SK-N-SH (cell line): Measurements from ENCODE around the gene STX7. TPM values are rescaled to one million over a fixed set of nuclear protein-coding genes. Genes with fewer than 3 reads are reported as not detected.

Experiments used
- CTCF ChIA-PET: fragments of 300-600, 350-600 bp; formaldehyde crosslinking; extraction: SDS; loops from one replicate; lab custom pipeline; 2021; lab: Yijun Ruan, JAX
- POLR2A ChIA-PET: fragments of 350-600 bp; sonication (Branson Sonifier 250); formaldehyde crosslinking; extraction: SDS; loops from one replicate; lab custom pipeline; 2020; ENCODE audit warnings: antibody characterized with exemption, inconsistent platforms; lab: Yijun Ruan, JAX
- DNase-seq: peaks from one replicate; pipeline ENCODE4 v3.0.0; 2012
- H2AFZ ChIP-seq: fragments of 200-600 bp; sonication (generic); 2 replicates; pipeline ENCODE4 v1.8.1; 2016; ENCODE audit warnings: antibody characterized with exemption, mild to moderate bottlenecking, low read depth
- H3F3A ChIP-seq: fragments of 200-600 bp; sonication (generic); replicated peaks from 2 replicates; pipeline ENCODE3; 2016; ENCODE audit warnings: antibody characterized with exemption, mild to moderate bottlenecking; ENCODE audit not compliant: insufficient read depth
- H3K27ac ChIP-seq, 2 experiments: fragments of 200-500 bp in 1 of 2; fragments of 200-600 bp in 1 of 2; sonication (Bioruptor generic) in 1 of 2; sonication (generic), shearing (Covaris generic) in 1 of 2; 2 replicates each; pipeline versions ENCODE4 v1.5.1 to v1.6.1; 2014 to 2016; ENCODE audit warnings: low read depth in 2 of 2, inconsistent platforms in 1 of 2, low read length in 1 of 2, mild to moderate bottlenecking in 1 of 2, mixed read lengths in 1 of 2
- H3K27me3 ChIP-seq: fragments of 200-600 bp; sonication (generic), shearing (Covaris generic); 2 replicates; pipeline ENCODE4 v1.6.1; 2016; ENCODE audit warnings: mixed run types; ENCODE audit not compliant: insufficient read depth
- H3K36me3 ChIP-seq, 2 experiments: fragments of 200-500 bp in 1 of 2; fragments of 200-600 bp in 1 of 2; sonication (Bioruptor generic) in 1 of 2; sonication (generic) in 1 of 2; replicated peaks in 1 of 2; 2 replicates each; pipeline versions ENCODE3 to v1.5.1; 2014 to 2016; ENCODE audit warnings: low read length in 1 of 2, mild to moderate bottlenecking in 1 of 2; ENCODE audit not compliant: insufficient read depth in 2 of 2, control insufficient read depth in 1 of 2
- H3K4me1 ChIP-seq, 2 experiments: fragments of 200-500 bp in 1 of 2; fragments of 200-600 bp in 1 of 2; sonication (Bioruptor generic) in 1 of 2; sonication (generic), shearing (Covaris generic) in 1 of 2; 2 replicates each; pipeline versions ENCODE4 v1.5.1 to v1.6.1; 2014 to 2016; ENCODE audit warnings: low read depth in 1 of 2, low read length in 1 of 2, mixed run types in 1 of 2; ENCODE audit not compliant: insufficient read depth in 2 of 2, control insufficient read depth in 1 of 2
- H3K4me2 ChIP-seq: fragments of 200-600 bp; sonication (generic), shearing (Covaris generic); 2 replicates; pipeline ENCODE4 v1.6.1; 2017; ENCODE audit warnings: mixed run types
- H3K4me3 ChIP-seq, 2 experiments: fragments of 200-500 bp in 1 of 2; fragments of 200-600 bp in 1 of 2; sonication (Bioruptor generic) in 1 of 2; sonication (generic), shearing (Covaris generic) in 1 of 2; 2 replicates each; pipeline versions ENCODE4 v1.5.1 to v1.8.1; 2014 to 2016; ENCODE audit warnings: low read depth in 2 of 2, inconsistent platforms in 1 of 2, low read length in 1 of 2, mild to moderate bottlenecking in 1 of 2, mixed read lengths in 1 of 2, moderate library complexity in 1 of 2
- H3K79me2 ChIP-seq: fragments of 200-600 bp; sonication (generic); 2 replicates; pipeline ENCODE4 v1.8.1; 2017; ENCODE audit warnings: mild to moderate bottlenecking; ENCODE audit not compliant: insufficient read depth
- H3K9ac ChIP-seq: fragments of 200-600 bp; sonication (generic); 2 replicates; pipeline ENCODE4 v1.6.1; 2017; ENCODE audit warnings: mixed run types
- H3K9me2 ChIP-seq: fragments of 200-600 bp; sonication (generic); 2 replicates; pipeline ENCODE4 v1.6.1; 2017; ENCODE audit warnings: mixed run types
- H3K9me3 ChIP-seq: fragments of 200-600 bp; sonication (generic); 2 replicates; pipeline ENCODE4 v1.6.1; 2017; ENCODE audit warnings: mixed run types, mild to moderate bottlenecking, moderate library complexity
- H4K20me1 ChIP-seq: fragments of 200-600 bp; sonication (generic); 2 replicates; pipeline ENCODE4 v1.6.1; 2017; ENCODE audit warnings: mild to moderate bottlenecking, mixed run types; ENCODE audit not compliant: insufficient read depth
- ELF1 ChIP-seq: IDR thresholded peaks from 2 replicates; pipeline ENCODE4 v1.4.0; 2012
- EP300 ChIP-seq, 2 experiments: IDR thresholded peaks; 2 replicates each; pipeline versions ENCODE4 v1.4.0 to v1.6.1; 2012; ENCODE audit warnings: borderline replicate concordance in 1 of 2, low read depth in 1 of 2, low read length in 1 of 2
- FOXM1 ChIP-seq: IDR thresholded peaks from 2 replicates; pipeline ENCODE4 v1.4.0; 2012; ENCODE audit warnings: low read depth, mild to moderate bottlenecking
- GABPA ChIP-seq: IDR thresholded peaks from 2 replicates; pipeline ENCODE4 v1.4.0; 2012; ENCODE audit warnings: low read depth, mild to moderate bottlenecking
- IRF3 ChIP-seq: fragments of 150-350 bp; IDR thresholded peaks from 2 replicates; pipeline ENCODE4 v1.6.1; 2016; ENCODE audit warnings: mild to moderate bottlenecking, low read depth, low read length
- JUND ChIP-seq: IDR thresholded peaks from 2 replicates; pipeline ENCODE4 v1.4.0; 2012
- MAX ChIP-seq: IDR thresholded peaks from 2 replicates; pipeline ENCODE4 v1.4.0; 2012; ENCODE audit warnings: low read depth
- MEF2A ChIP-seq: IDR thresholded peaks from 2 replicates; pipeline ENCODE4 v1.4.0; 2012; ENCODE audit warnings: low read depth, borderline replicate concordance
- MXI1 ChIP-seq: IDR thresholded peaks from 2 replicates; pipeline ENCODE4 v1.6.1; 2012; ENCODE audit warnings: mild to moderate bottlenecking, low read depth, low read length, improper control_type of control experiment
- NFIC ChIP-seq: IDR thresholded peaks from 2 replicates; pipeline ENCODE4 v1.4.0; 2012; ENCODE audit warnings: borderline replicate concordance
- PBX3 ChIP-seq: IDR thresholded peaks from 2 replicates; pipeline ENCODE4; 2012
- POLR2AphosphoS5 ChIP-seq: IDR thresholded peaks from 2 replicates; pipeline ENCODE4 v1.6.1; 2012; ENCODE audit warnings: low read depth, low read length
- RAD21 ChIP-seq: IDR thresholded peaks from 2 replicates; pipeline ENCODE4 v1.6.1; 2012; ENCODE audit warnings: mild to moderate bottlenecking, low read length
- REST ChIP-seq: IDR thresholded peaks from 2 replicates; pipeline ENCODE4 v1.6.1; 2012; ENCODE audit warnings: mild to moderate bottlenecking, low read depth, low read length, moderate library complexity
- RXRA ChIP-seq: IDR thresholded peaks from 2 replicates; pipeline ENCODE4 v1.4.0; 2012; ENCODE audit warnings: low read depth, mild to moderate bottlenecking, borderline replicate concordance
- SIN3A ChIP-seq: IDR thresholded peaks from 2 replicates; pipeline ENCODE4 v1.6.1; 2012; ENCODE audit warnings: low read depth, mild to moderate bottlenecking, low read length, moderate library complexity, borderline replicate concordance
- TAF1 ChIP-seq: IDR thresholded peaks from 2 replicates; pipeline ENCODE4 v1.6.1; 2012; ENCODE audit warnings: low read depth, mild to moderate bottlenecking, low read length, moderate library complexity, borderline replicate concordance
- TCF12 ChIP-seq: IDR thresholded peaks from 2 replicates; pipeline ENCODE4 v1.4.0; 2012
- TEAD4 ChIP-seq: IDR thresholded peaks from 2 replicates; pipeline ENCODE4 v1.4.0; 2012; ENCODE audit warnings: mild to moderate bottlenecking, borderline replicate concordance; ENCODE audit not compliant: insufficient read depth
- USF2 ChIP-seq: fragments of 150-350 bp; IDR thresholded peaks from 2 replicates; pipeline ENCODE4 v1.6.1; 2017; ENCODE audit warnings: antibody characterized with exemption, low read length, low read depth, borderline replicate concordance
- YY1 ChIP-seq: IDR thresholded peaks from 2 replicates; pipeline ENCODE4 v1.4.0; 2012; ENCODE audit warnings: low read depth, mild to moderate bottlenecking
- ZBTB33 ChIP-seq: IDR thresholded peaks from 2 replicates; pipeline ENCODE4 v1.4.0; 2012; ENCODE audit warnings: low read depth, borderline replicate concordance
- WGBS: methylation state at CpG from one replicate; pipeline ENCODE4 v1.1.6; 2017; ENCODE audit warnings: low lambda C conversion rate; 5-methylcytosine and 5-hydroxymethylcytosine counted together
- polyA plus RNA-seq, 3 experiments: library from polyadenylated mRNA; depleted of rRNA; stranded (reverse); fragments of >200 nt; gene quantifications; 2 replicates each; pipeline ENCODE4 v1.2.3, GENCODE V29; 2012

Gene STX7
- polyA plus RNA-seq, 1 of the 3 experiments (the other 2 are of a cell fraction) = 12.8 TPM

- H3F3A ChIP-seq = peaks cover 28% of the 10 kb centered on the region
- H3K4me1 ChIP-seq = peaks cover 0 to 7% of the 10 kb centered on the region in 2 experiments; a peak in 2 of 4 replicates
- no peak overlapping the region for H3K4me3 ChIP-seq
- peaks cover 0 to 23% of the 10 kb centered on the region in 2 experiments for H3K36me3 ChIP-seq
- no peak overlapping the region for H2AFZ ChIP-seq
- H4K20me1 ChIP-seq = no peaks in the 10 kb centered on the region
- H3K9me2 ChIP-seq = no peaks in the 10 kb centered on the region
- POLR2A ChIA-PET = no interaction called here
- 0 out of 2 replicates have a peak, but pooled peaks cover 7% of the 10 kb centered on the region for H3K9me3 ChIP-seq
- H3K9ac ChIP-seq = peak overlapping the region; percentile 37; the same call in 1 of the 2 replicates
- H3K27me3 ChIP-seq = no peaks in the 10 kb centered on the region
- peak overlapping the region; percentile 88 to 89; a peak in 3 of 4 replicates for H3K27ac ChIP-seq
- peak overlapping the region; percentile 36; the same call in 1 of the 2 replicates for H3K4me2 ChIP-seq
- CTCF ChIA-PET = interaction anchor here (1.1 kb wide), 1 partner anchor 39 kb away, joined by 3 read pairs; no protein-coding TSS in a partner anchor
- WGBS = 5% methylated on average over 3 of the region's 3 CpGs
- no peaks in the 10 kb centered on the region for H3K79me2 ChIP-seq
- no peak for DNase-seq
- peak; percentile 84 to 100 for TF ChIP-seq EP300 (IDR thresholded peaks at IDR 0.05; ENCODE audit: borderline replicate concordance in 1 of 2, low read depth in 1 of 2, low read length in 1 of 2)
- no peak for TF ChIP-seq GABPA
- peak; percentile 98 for TF ChIP-seq TEAD4
- no peak for TF ChIP-seq MXI1
- TF ChIP-seq PBX3 = peak; percentile 99
- TF ChIP-seq JUND = peak; percentile 99
- no peak for TF ChIP-seq USF2
- peak; percentile 58 for TF ChIP-seq MAX
- peak; percentile 75 for TF ChIP-seq REST
- TF ChIP-seq SIN3A = peak; percentile 86; the same call in 1 of the 2 replicates
- TF ChIP-seq RXRA = peak; percentile 97
- peak; percentile 92; the same call in 1 of the 2 replicates for TF ChIP-seq POLR2AphosphoS5
- TF ChIP-seq YY1 = peak; percentile 38; the same call in 1 of the 2 replicates
- TF ChIP-seq TAF1 = no peak
- no peak for TF ChIP-seq IRF3
- 0 out of 2 replicates have a peak, but pooled peaks have one; percentile 4 for TF ChIP-seq RAD21
- peak; percentile 92 for TF ChIP-seq MEF2A
- peak; percentile 99 for TF ChIP-seq TCF12
- 0 out of 2 replicates have a peak, but pooled peaks have one; percentile 8 for TF ChIP-seq ELF1
- TF ChIP-seq NFIC = peak; percentile 99
- TF ChIP-seq FOXM1 = peak; percentile 98
- TF ChIP-seq ZBTB33 = peak; percentile 90
Observed at GRCh38 chr6:132445201-132445951, 67.5 kb downstream of the STX7 start.
